Occipital lobe (tissue), 2 donors: Measurements from ENCODE around the gene SORBS2. TPM values are rescaled to one million over a fixed set of nuclear protein-coding genes. Genes with fewer than 3 reads are reported as not detected.

Experiments used
- DNase-seq: peaks from one replicate; lab custom pipeline; 2025; lab: John Stamatoyannopoulos, UW
- total RNA-seq: library from RNA; depleted of rRNA; stranded (reverse); fragments of >200 nt; gene quantifications from one replicate; pipeline ENCODE4 v1.2.3, GENCODE V29; 2014

SORBS2 gene
- total RNA-seq, 1 donor from 2014 or later: 66.8 TPM

DNA sequence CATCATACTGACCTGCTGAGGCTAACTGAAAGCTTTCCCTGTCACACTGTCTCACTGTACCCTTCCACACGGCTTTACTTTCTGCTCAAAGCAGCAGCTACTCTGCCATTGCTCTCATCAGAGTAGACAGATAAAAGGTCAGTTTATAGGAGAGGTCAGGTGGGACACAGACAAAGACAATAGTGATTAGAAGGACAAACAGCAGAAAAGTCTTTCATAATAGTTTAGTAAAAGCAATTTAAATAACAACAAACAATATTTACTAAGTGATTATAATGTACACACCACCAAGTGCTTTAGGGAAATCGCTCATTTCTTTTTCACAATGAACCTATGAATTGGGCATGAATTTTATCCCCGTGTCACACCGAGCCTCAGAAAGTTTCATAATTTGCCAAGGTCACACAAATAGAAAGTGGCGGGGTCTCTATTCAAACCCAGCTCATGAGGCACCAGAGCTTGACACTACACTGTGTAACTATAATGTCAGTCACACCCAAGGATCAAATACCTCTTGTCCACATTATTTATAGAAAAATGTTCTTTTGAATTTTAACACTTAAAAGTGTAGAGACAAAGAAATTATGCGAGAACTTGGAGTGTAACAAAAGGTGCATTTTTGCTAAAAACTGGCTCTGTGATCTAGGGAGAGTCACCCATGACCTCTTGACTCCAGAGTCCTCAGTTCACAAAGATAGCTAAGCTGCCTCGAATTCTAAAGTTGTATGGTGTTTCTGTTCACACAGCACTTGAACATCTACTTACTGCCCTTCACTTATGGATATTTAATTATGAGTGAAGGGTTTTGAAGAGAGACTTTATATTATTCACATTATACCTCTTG lies 24.5 kb upstream of the SORBS2 start:
- DNase-seq: no peak

- no peak for DNase-seq
These were observed 23.8 kb upstream of the SORBS2 start for GRCh38 chr4:185835814-185836213.

DNA sequence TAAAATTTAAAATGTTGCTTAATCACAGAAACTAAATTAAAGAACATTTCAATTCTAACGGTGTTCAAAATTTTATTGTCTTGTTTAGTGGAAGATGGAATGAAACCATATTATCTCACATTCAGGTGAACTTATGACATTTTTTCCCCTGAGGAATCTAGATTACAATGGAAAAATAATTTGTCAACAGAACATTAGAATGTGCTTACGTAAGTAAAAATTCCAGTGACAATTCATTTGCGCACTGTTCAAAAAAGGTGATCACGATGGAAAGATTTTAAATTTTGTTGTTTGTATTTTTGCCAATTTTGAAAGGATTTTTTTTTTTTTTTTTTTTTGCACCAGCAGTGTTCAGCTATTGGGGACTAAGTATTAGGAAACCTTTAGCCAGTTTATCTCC lies 23.3 kb upstream of the SORBS2 start:
- no peak for DNase-seq

- DNase-seq: no peak
These were observed 22.8 kb upstream of the SORBS2 start for GRCh38 chr4:185834778-185835177.

- no peak for DNase-seq
These were observed 22.1 kb upstream of the SORBS2 start for GRCh38 chr4:185834088-185834487.

GRCh38 chr4:185833055-185833598 lies 21.1 kb upstream of the SORBS2 start:
- no peak for DNase-seq

DNA sequence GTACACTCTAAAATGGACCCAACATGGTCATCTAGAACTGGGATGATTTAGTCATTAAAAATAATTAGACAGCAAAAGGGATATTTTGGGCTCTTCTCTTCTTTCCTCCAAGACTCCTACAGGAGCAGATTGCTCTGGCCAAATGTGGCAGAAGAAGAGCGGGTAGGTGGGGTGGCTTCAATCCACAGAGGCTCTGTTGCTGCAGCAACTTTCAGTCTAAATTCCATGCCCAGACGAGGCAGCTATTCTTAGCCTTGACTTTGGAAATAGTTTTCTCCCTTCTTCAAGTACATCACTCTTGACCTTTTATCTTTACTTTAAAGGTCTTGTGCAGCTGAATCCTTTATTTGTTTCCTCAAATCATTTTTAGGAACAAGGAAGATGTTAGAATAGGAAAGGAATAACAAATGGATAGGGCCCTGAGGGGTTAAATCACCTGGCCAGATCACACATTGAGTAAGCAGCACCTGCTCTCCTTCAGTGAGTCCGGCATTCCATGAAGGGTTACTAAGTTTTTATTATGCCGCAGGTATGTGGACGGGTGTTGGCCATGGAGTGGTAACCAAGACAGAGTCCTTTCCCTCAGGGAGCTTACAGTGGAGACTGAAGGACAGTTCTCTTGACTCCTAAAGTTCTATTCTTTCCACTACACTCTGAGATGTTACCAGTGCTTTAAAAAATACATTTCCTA lies 19.3 kb upstream of the SORBS2 start:
- no peak for DNase-seq

GRCh38 chr4:185830263-185830994 lies 18.4 kb upstream of the SORBS2 start:
- no peak for DNase-seq

- no peak for DNase-seq
These were observed 14.4 kb upstream of the SORBS2 start for GRCh38 chr4:185826381-185826780.

- no peak for DNase-seq
These were observed 13.7 kb upstream of the SORBS2 start for GRCh38 chr4:185825737-185826136.

DNA sequence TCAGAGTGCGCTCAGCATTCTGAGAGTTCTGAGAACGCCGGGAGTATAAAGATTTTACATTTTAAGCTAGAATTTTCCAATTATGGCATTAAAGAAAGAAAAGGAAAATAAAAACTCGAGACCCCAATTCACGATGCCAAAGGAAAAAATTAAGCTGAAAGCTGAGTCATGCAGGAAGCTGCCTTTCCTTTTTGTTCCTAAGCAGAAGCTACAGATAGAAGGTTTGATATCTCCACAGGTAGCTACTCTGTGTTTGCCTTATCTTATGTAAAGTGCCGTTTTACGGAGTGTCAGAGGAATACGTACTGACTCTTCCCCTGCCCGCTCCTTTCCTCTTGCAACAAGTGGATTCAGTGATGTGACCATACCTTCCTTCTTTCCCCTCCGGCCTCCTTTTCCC lies 10.8 kb upstream of the SORBS2 start:
- no peak for DNase-seq

- DNase-seq: no peak
These were observed 9.0 kb upstream of the SORBS2 start for GRCh38 chr4:185821029-185821419.

DNA sequence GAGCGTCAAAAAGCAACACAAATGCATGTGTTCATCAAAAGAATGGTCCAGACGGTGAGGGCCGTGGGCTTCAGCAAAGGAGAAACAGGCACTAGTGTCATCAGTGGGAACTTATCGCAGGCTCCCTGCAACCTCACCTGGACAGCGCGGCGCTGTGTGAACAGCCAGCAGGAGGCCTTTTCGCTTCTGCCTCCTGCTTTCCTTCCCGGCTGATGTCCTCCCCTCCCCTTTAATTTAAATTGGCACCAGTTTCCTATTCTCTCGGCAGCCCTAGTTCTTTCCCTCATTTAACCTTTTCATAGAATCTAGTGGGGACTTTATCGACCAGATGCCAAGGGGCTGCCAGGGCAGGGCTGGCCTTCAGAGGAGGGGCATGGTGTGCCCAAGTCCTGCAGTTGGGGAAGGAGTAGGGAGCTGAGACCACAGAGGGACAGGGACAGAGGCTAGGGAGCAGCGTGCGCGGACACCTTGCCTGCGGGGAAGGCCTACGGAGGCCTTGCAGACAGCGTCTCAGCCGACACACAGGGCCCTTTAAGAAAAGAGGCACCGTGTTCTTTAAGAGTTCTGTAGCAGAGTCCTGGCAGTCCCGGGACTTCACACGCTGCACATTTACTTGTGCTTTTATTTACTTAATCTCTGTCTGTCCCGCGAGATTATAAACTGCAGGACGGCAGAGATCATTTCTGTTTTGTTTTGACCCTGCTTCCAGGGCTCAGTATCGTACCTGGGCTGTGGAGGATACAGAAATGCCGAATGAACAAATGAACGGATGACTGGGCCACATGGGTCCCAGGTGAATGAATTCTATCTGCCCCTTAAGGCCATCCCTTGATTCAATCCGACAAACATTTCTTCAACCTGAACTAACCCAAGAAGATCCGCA lies 8.4 kb upstream of the SORBS2 start:
- DNase-seq: no peak

DNA sequence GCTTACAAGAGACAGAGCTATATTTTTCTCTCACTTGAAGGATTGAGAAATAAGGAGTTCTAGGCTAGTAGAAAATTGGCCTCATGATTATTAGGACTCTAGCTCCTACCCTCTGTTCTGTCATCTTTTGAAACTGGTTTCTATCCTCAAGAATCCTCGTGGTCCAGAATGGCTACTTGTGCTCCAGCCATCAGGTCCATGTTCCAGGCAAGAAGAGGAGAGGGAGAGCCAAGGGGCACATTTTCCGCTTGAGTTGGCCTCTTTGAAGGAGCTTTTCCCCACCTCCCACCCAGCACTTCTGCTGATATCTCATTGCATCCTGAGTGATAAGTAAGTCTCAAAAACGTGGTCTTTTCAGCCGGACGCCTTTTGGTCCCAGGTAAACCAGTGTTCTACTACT lies 7.2 kb upstream of the SORBS2 start:
- DNase-seq: no peak

DNA sequence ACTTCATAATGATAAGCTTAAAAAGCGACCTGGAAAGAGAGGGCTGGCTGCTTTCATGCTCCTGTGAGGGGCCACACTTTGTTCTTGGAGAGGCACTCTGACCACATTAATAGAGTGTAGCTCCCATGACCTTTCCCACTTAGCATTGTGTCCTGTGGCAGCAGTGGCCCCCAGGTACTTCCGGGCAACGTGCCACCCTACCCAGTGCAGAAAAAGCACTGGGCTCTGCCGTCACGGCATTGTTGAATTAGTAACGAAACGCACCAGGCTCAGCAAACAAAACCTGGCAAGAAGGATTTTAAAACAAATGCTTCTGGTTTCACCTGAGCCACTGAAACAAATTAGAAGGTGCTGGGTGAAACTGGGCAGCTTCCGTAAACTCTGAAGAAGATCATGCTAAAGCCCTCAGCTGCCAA lies 5.4 kb upstream of the SORBS2 start:
- DNase-seq: no peak

DNA sequence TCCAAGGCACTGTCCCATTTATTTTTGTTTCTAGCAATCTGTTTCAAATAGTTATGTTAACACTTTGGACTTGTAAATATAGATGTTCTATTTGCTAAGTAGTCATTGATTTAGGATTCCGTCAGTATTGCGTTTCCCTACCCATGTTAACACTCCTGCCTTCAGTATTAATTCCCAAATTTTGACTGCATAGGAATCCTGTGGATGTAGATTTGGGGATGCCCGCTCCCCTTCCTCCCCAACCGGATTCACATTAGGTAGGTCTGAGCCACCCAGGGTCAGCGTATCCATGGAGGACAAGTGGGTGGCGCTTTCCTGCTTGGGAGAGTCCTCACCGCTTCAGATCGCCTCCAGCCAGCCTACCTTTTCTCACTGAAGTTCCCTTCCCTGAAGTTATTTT lies 1.1 kb upstream of the SORBS2 start:
- no peak for DNase-seq

DNA sequence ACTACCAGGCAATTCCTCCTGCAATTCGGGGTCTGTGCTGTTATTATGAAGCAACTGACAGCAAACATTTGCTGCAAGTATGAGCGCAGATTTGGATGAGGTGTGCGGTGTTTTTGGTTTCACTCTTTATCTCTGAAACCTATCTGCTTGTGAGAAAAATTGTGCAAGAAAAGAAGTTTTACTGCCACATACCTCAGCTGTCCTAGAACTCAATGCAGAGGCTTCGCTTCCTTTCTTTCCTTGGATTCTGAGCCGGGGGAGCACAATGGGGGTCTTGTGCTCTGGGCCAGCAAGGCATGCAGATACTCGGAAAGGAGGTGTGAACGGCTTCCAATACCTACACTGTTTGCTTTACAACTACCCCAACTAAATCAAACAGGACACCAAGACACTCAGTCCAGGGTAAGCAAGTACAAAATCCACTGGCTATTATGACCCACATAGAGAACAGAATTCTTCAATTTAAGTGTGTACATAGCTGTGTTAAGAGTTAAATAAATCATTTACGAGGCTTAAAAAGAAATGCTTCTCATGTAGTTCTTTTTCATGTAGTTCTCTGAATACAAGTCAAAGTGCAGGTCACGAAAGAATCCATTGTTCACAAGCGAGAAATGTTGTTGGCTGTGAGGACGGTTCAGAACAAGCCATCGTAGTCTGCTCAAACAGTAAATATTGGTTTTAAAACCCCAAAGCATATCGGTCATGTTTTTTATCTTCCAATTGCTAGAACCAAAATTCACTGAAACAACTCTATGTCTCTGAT lies 1.1 kb downstream of the SORBS2 start:
- DNase-seq: no peak

DNA sequence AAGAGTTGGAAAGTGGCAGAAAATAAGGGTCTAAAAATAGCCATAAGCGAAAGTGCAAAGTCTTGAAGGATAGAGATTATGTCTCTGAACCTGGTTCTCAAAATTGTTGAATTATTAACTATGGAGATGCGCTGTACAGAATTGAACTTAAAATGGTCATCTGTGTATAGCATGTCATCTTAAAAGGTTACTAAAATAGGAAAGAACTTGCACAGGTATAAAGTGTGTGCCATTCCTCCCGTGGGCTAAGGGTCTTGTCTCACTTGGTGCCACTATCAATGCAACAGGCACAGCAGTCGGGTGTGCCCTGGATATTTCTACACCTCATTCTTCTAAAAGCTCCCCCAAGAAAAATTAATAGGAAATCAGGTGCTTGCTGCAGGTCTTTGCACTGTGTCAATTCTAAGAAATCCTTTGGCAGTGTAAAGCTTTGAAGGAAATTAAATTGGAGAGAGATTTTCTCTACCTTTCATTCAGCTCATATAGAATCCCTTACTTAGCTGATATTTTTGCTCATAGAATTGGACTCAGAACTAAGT lies 2.4 kb downstream of the SORBS2 start:
- no peak for DNase-seq

DNA sequence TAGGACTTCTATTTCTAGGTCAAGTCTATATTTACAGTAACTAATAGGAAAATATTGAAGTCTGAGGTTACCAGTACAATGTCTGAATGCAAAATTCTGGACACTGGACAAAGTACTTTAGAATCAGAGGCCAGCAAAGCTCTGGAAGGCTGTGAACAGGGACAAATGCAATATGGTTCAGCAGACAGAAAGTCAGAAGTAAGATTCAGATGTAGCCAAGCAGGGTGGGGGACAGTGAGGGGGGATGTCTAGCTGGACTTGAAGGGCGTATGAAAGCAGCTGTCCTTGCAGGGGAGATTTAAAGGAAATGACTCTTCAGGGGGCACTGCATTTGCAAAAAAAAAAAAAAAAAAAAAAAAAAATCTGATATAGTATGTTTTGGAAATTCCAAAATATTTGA lies 2.9 kb downstream of the SORBS2 start:
- no peak for DNase-seq

- no peak for DNase-seq
These were observed 6.0 kb downstream of the SORBS2 start for GRCh38 chr4:185805979-185806378.
